ENCODE measurements around the gene PLD1. TPM values are rescaled to one million over a fixed set of nuclear protein-coding genes. Genes with fewer than 3 reads are reported as not detected.

The PLD1 gene
- total and polyA plus RNA-seq, 2 of the 8 experiments (the other 6 are each of a cell fraction or from before 2014, with no cell fraction given), result 1.2 to 2.6 TPM

GRCh38 chr3:171648069-171648468 is 162.2 kb downstream of the PLD1 start:
- no peak for FAIRE-seq
- Histone ChIP-seq H4K20me1 (replicated peaks in 1 of 2; ENCODE audit: control insufficient read depth in 1 of 2, insufficient read depth in 2 of 2, low read length in 2 of 2) (no peaks in the 10 kb centered on the region), H2BK5ac (ENCODE audit: low read depth, low read length) (no peak overlapping the region), H2BK15ac (ENCODE audit: low read length) (no peak overlapping the region), H3K36me3 (ENCODE audit: control insufficient read depth in 2 of 4, insufficient read depth in 4 of 4, low read length in 3 of 4) (no peaks in the 10 kb centered on the region), H3K4me2 (ENCODE audit: insufficient read depth in 1 of 2, low read depth in 2 of 2, low read length in 2 of 2) (no peak overlapping the region), H4K91ac (replicated peaks; ENCODE audit: insufficient read length, low read length) (no peak overlapping the region), H3K23me2 (ENCODE audit: low read depth, low read length) (no peaks in the 10 kb centered on the region), H3K79me1 (ENCODE audit: low read depth, low read length) (no peaks in the 10 kb centered on the region), H3K27ac (ENCODE audit: low read depth, low read length) (no peak overlapping the region), H3K4me1 (replicated peaks in 1 of 4; ENCODE audit: control insufficient read depth in 3 of 4, insufficient read depth in 4 of 4, low read length in 3 of 4) (no peaks in the 10 kb centered on the region), H3K79me2 (ENCODE audit: control insufficient read depth in 1 of 2, insufficient read depth in 2 of 2, low read length in 2 of 2) (no peaks in the 10 kb centered on the region), H3K18ac (ENCODE audit: extremely low read depth, low read length) (no peak overlapping the region), H2AFZ (ENCODE audit: low read length) (no peak overlapping the region), H3K56ac (replicated peaks; ENCODE audit: insufficient read length, low read depth, low read length) (no peak overlapping the region), H2BK120ac (replicated peaks; ENCODE audit: low read depth, low read length) (no peak overlapping the region), H4K5ac (ENCODE audit: insufficient read length, low read depth, low read length) (no peak overlapping the region), H3K27me3 (replicated peaks in 1 of 4; ENCODE audit: control insufficient read depth in 3 of 4, extremely low read depth in 1 of 4, insufficient read depth in 3 of 4, low read length in 3 of 4) (no peaks in the 10 kb centered on the region), H2AK5ac (ENCODE audit: low read depth, low read length) (no peak overlapping the region), H3K9me3 (ENCODE audit: insufficient read depth in 2 of 2, low read depth in 1 of 2, low read length in 1 of 2) (no peaks in the 10 kb centered on the region), H3K14ac (ENCODE audit: insufficient read length) (no peak overlapping the region), H3K4me3 (ENCODE audit: extremely low read depth in 1 of 4, insufficient read depth in 2 of 4, low read depth in 3 of 4, low read length in 4 of 4) (no peak overlapping the region), H2BK12ac (ENCODE audit: low read depth, low read length) (no peak overlapping the region), H3K9ac (replicated peaks in 1 of 4; ENCODE audit: extremely low read depth in 1 of 4, low read depth in 3 of 4, low read length in 3 of 4) (no peak overlapping the region), H3K23ac (ENCODE audit: insufficient read length) (no peak overlapping the region), H4K8ac (ENCODE audit: extremely low read depth, insufficient read depth, low read length) (no peak overlapping the region), H2BK20ac (ENCODE audit: low read length) (no peak overlapping the region), H3K4ac (replicated peaks; ENCODE audit: insufficient read length, low read depth, low read length) (no peak overlapping the region)
- DNase-seq (ENCODE audit: low read depth in 1 of 2, low spot score in 2 of 2), result no peak
- POLR2A ChIA-PET (ENCODE audit: partially characterized antibody), result no interaction called here
- CTCF ChIA-PET (ENCODE audit: partially characterized antibody), result no interaction called here
- TF ChIP-seq SAP30 (IDR thresholded peaks at IDR 0.05; ENCODE audit: insufficient read depth, insufficient replicate concordance, low read length) (no peak), RNF2 (IDR thresholded peaks at IDR 0.05; ENCODE audit: borderline replicate concordance, low read depth, low read length, missing control alignments, poor library complexity, severe bottlenecking) (no peak), RFX5 (IDR thresholded peaks at IDR 0.05; ENCODE audit: borderline replicate concordance, low read depth, low read length) (no peak), SIN3A (conservative IDR thresholded peaks at IDR 0.05 in 1 of 2, IDR thresholded peaks at IDR 0.05 in 1 of 2; ENCODE audit: low read depth in 1 of 2, low read length in 2 of 2) (no peak), CHD1 (IDR thresholded peaks at IDR 0.05; ENCODE audit: low read depth, low read length) (no peak), GABPA (IDR thresholded peaks at IDR 0.05; ENCODE audit: borderline replicate concordance, insufficient read depth, low read length) (no peak), CEBPB (IDR thresholded peaks at IDR 0.05; ENCODE audit: low read depth, low read length) (no peak)
- TF ChIP-seq, protein P1, sequence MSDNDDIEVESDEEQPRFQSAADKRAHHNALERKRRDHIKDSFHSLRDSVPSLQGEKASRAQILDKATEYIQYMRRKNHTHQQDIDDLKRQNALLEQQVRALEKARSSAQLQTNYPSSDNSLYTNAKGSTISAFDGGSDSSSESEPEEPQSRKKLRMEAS (IDR thresholded peaks at IDR 0.05), result no peak

All from H1 (cell line).